Endothelial cell of umbilical vein (primary cell): ENCODE measurements around the gene CSTF3. TPM values are rescaled to one million over a fixed set of nuclear protein-coding genes. Genes with fewer than 3 reads are reported as not detected.

Source experiments
- BruUV-seq: library from RNA; stranded (reverse); fragments of 400-500 nt; replicated peaks from 2 replicates; lab custom pipeline; 2021; lab: Mats Ljungman, UMichigan
- CTCF ChIA-PET: fragments of 300-600, 350-600 bp; sonication (Branson Sonifier 250); formaldehyde crosslinking; loops from one replicate; lab custom pipeline; 2021; ENCODE audit warnings: antibody characterized with exemption, inconsistent platforms; lab: Charles Lee
- POLR2A ChIA-PET: fragments of 300-600, 350-600 bp; sonication (Branson Sonifier 250); formaldehyde crosslinking; loops from one replicate; lab custom pipeline; 2021; ENCODE audit warnings: antibody characterized with exemption, inconsistent platforms; lab: Charles Lee
- DNase-seq: peaks from one replicate; pipeline ENCODE4 v3.0.0-alpha.2; 2011; ENCODE audit warnings: low read depth, low spot score
- FAIRE-seq: peaks from 2 replicates; lab custom pipeline; 2011; peaks lifted over from hg19 to GRCh38; lab: Jason Lieb, UNC
- H2AFZ ChIP-seq: 2 replicates; pipeline ENCODE4 v1.6.0; 2012; ENCODE audit warnings: low read depth, low read length, control low read depth, inconsistent platforms
- H3K27ac ChIP-seq: 2 replicates; pipeline ENCODE4 v1.5.1; 2011; ENCODE audit warnings: low read depth, mild to moderate bottlenecking, control low read depth, low read length, moderate library complexity; ENCODE audit not compliant: insufficient read depth
- H3K27me3 ChIP-seq, 2 experiments: 2 replicates each; pipeline versions ENCODE4 v1.6.0 to v1.6.1; 2011; ENCODE audit warnings: low read length in 2 of 2, mixed read lengths in 1 of 2; ENCODE audit not compliant: control insufficient read depth in 2 of 2, insufficient read depth in 2 of 2
- H3K36me3 ChIP-seq, 2 experiments: 2 replicates in 1 of 2; 3 replicates in 1 of 2; pipeline ENCODE4 v1.5.1; 2011; ENCODE audit warnings: low read length in 2 of 2, mild to moderate bottlenecking in 1 of 2, moderate library complexity in 1 of 2; ENCODE audit not compliant: control insufficient read depth in 2 of 2, insufficient read depth in 2 of 2; ENCODE audit errors: extremely low read depth in 1 of 2
- H3K4me1 ChIP-seq: 3 replicates; pipeline ENCODE4 v1.5.1; 2011; ENCODE audit warnings: mild to moderate bottlenecking, low read length; ENCODE audit not compliant: control insufficient read depth, insufficient read depth; ENCODE audit errors: extremely low read depth
- H3K4me2 ChIP-seq: 2 replicates; pipeline ENCODE4 v1.6.1; 2011; ENCODE audit warnings: low read length, control low read depth, mixed read lengths; ENCODE audit not compliant: insufficient read depth
- H3K4me3 ChIP-seq, 3 experiments: fragments of 200-600 bp in 1 of 3; sonication (generic), shearing (Covaris generic) in 1 of 3; replicated peaks in 1 of 3; 2 replicates each; pipeline ENCODE4 v1.5.1; 2011 to 2016; ENCODE audit warnings: control low read depth in 3 of 3, low read length in 3 of 3, mild to moderate bottlenecking in 2 of 3, inconsistent platforms in 1 of 3, low read depth in 1 of 3, moderate library complexity in 1 of 3; ENCODE audit not compliant: insufficient read depth in 1 of 3
- H3K79me2 ChIP-seq: 2 replicates; pipeline ENCODE4 v1.6.0; 2012; ENCODE audit warnings: low read length, inconsistent platforms; ENCODE audit not compliant: control insufficient read depth, insufficient read depth
- H3K9ac ChIP-seq: replicated peaks from 2 replicates; pipeline ENCODE3; 2011; ENCODE audit warnings: low read length, control low read depth; ENCODE audit not compliant: insufficient read depth; ENCODE audit errors: extremely low read depth
- H3K9me1 ChIP-seq: replicated peaks from 3 replicates; pipeline ENCODE4 v1.6.0; 2011; ENCODE audit warnings: mild to moderate bottlenecking, low read length; ENCODE audit not compliant: control insufficient read depth, insufficient read depth; ENCODE audit errors: extremely low read depth
- H3K9me3 ChIP-seq: replicated peaks from 2 replicates; pipeline ENCODE4 v1.5.1; 2012; ENCODE audit warnings: low read length, inconsistent platforms; ENCODE audit not compliant: control insufficient read depth, insufficient read depth
- H4K20me1 ChIP-seq: replicated peaks from 2 replicates; pipeline ENCODE3; 2011; ENCODE audit warnings: mild to moderate bottlenecking, low read length; ENCODE audit not compliant: control insufficient read depth, insufficient read depth; ENCODE audit errors: extremely low read depth
- EZH2 ChIP-seq: IDR thresholded peaks from 2 replicates; pipeline ENCODE4 v1.6.1; 2012; ENCODE audit warnings: borderline replicate concordance, low read depth, mild to moderate bottlenecking, moderate library complexity, low read length, inconsistent platforms; ENCODE audit not compliant: severe bottlenecking
- FOS ChIP-seq: IDR thresholded peaks from 2 replicates; pipeline ENCODE4 v1.6.1; 2011; ENCODE audit warnings: mild to moderate bottlenecking, low read length, moderate library complexity, borderline replicate concordance; ENCODE audit not compliant: insufficient read depth
- GATA2 ChIP-seq: IDR thresholded peaks from 2 replicates; pipeline ENCODE4 v1.7.0; 2011; ENCODE audit warnings: low read depth, mild to moderate bottlenecking, moderate library complexity, mixed read lengths, low read length; ENCODE audit not compliant: insufficient read length, insufficient read depth
- JUN ChIP-seq: IDR thresholded peaks from 2 replicates; pipeline ENCODE4 v1.6.1; 2011; ENCODE audit warnings: borderline replicate concordance, low read depth; ENCODE audit not compliant: insufficient read length, insufficient read depth
- MYC ChIP-seq: IDR thresholded peaks from one replicate; pipeline ENCODE4 v1.6.1; 2011; ENCODE audit warnings: mild to moderate bottlenecking, low read depth, low read length
- POLR2A ChIP-seq: IDR thresholded peaks from 2 replicates; pipeline ENCODE4 v1.6.1; 2012; ENCODE audit warnings: low read depth, mild to moderate bottlenecking, control low read depth, low read length
- dilution Hi-C: fragments of 300-500 bp; cut with MboI; formaldehyde crosslinking; loops from one replicate; pipeline ENCODE4 v1.15.0; 2019; ENCODE audit warnings: low sequenced_read_pairs; ENCODE audit not compliant: extremely low pct_ligation_motif_present
- intact Hi-C: fragments of 100-400 bp; cut with micrococcal nuclease; formaldehyde crosslinking; loops from one replicate; pipeline ENCODE4 v1.10.0; 2022
- polyA plus RNA-seq, 4 experiments: library from polyadenylated mRNA; depleted of rRNA in 3 of 4; stranded (reverse) in 3 of 4; unstranded in 1 of 4; fragments of >200 nt; gene quantifications; 2 replicates each; pipeline versions ENCODE4 v1.2.1 to v1.2.3, GENCODE V29; 2011 to 2012; ENCODE audit warnings: missing spikeins in 1 of 4
- small RNA-seq: library from RNA; depleted of rRNA; stranded (forward); fragments of <200 nt; gene quantifications from one replicate; pipeline ENCODE3, GENCODE V24; 2012; ENCODE audit warnings: low replicate concordance, low read depth; ENCODE audit not compliant: insufficient read depth, insufficient read length
- total RNA-seq: library from RNA; stranded (reverse); gene quantifications from 2 replicates; pipeline ENCODE4 v1.2.3, GENCODE V29; 2021

CSTF3 gene
- total and polyA plus RNA-seq, 2 donors (not counting 3 experiments of a cell fraction or from before 2014, with no cell fraction given), result 18.3 to 46.6 TPM

DNA sequence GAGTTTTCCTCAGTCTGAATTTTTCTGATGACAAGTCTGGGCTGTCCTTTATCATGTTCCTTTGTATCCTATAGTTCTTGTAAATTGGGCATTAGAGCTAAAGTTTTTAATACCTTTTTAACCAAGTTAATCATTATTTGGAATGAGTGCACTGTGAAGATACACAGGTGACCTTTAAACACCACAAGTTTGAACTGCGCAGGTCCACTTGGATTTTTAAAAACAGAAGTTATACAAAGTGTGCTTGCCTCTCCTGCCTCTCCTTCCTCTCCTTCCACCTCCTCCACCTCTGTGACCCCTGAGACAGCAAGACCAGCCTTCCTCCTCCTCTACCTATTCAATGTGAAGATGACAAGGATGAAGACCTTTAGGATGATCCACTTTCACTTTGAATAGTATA, 126.3 kb downstream of the CSTF3 start:
- FAIRE-seq (no peak), DNase-seq (no peak)
- Histone ChIP-seq H3K79me2 (no peaks in the 10 kb centered on the region), H3K9ac (no peak overlapping the region), H3K27ac (no peak overlapping the region), H3K4me1 (no peaks in the 10 kb centered on the region), H3K36me3 (no peaks in the 10 kb centered on the region), H3K4me3 (no peak overlapping the region), H3K4me2 (no peak overlapping the region), H2AFZ (no peak overlapping the region), H3K9me3 (no peaks in the 10 kb centered on the region), H4K20me1 (no peaks in the 10 kb centered on the region), H3K9me1 (no peaks in the 10 kb centered on the region), H3K27me3 (peaks cover 0 to 6% of the 10 kb centered on the region in 2 experiments)
- no TSS peak for BruUV-seq
- POLR2A ChIA-PET, result no interaction called here
- dilution Hi-C loops (no loop called here), intact Hi-C loops (no loop called here)
- TF ChIP-seq EZH2 (no peak), GATA2 (no peak), FOS (no peak), POLR2A (no peak), MYC (no peak), JUN (no peak)
- CTCF ChIA-PET, result interaction anchor here (1.1 kb wide), 1 partner anchor 11 kb away, joined by 3 read pairs; no protein-coding TSS in a partner anchor

Small RNA genes within 50 kb of the gene (small RNA-seq; reads per million reads assigned to genes)
- gene RF00019, result not detected

Other genes starting within 250 kb of the CSTF3 start
- gene DEPDC7, start 145.6 kb downstream of the CSTF3 start, total RNA-seq, result 0.18 TPM in 1 of 2 replicates, not detected in the other
- 0.05 and 0.08 TPM in 2 replicates for gene DEPDC7, start 145.6 kb downstream of the CSTF3 start, polyA plus RNA-seq
- gene TCP11L1, start 121.9 kb downstream of the CSTF3 start, total RNA-seq, result 18.1 and 20.0 TPM in 2 replicates
- 11.0 and 12.1 TPM in 2 replicates for gene TCP11L1, start 121.9 kb downstream of the CSTF3 start, polyA plus RNA-seq
- 36.1 and 36.7 TPM in 2 replicates for gene HIPK3, start 95.9 kb upstream of the CSTF3 start, total RNA-seq
- gene HIPK3, start 95.9 kb upstream of the CSTF3 start, polyA plus RNA-seq, result 12.7 and 13.3 TPM in 2 replicates
- 28.1 and 28.6 TPM in 2 replicates for gene KIAA1549L, start 214.6 kb upstream of the CSTF3 start, total RNA-seq
- 4.9 and 5.7 TPM in 2 replicates for gene KIAA1549L, start 214.6 kb upstream of the CSTF3 start, polyA plus RNA-seq